HEK293T (cell line): ENCODE measurements around the gene ERC1.

Experiments used
- ARNT ChIP-seq: fragments of 450-650 bp; IDR thresholded peaks from 2 replicates; pipeline ENCODE4 v1.6.1; 2017; ENCODE audit warnings: mild to moderate bottlenecking
- BHLHE40 ChIP-seq: fragments of 450-650 bp; IDR thresholded peaks from 2 replicates; pipeline ENCODE4 v1.6.1; 2016; ENCODE audit warnings: mild to moderate bottlenecking, moderate library complexity, borderline replicate concordance
- CTBP1 ChIP-seq: fragments of 450-650 bp; IDR thresholded peaks from 2 replicates; pipeline ENCODE4 v1.6.1; 2016; ENCODE audit warnings: borderline replicate concordance
- ELF4 ChIP-seq: fragments of 450-650 bp; IDR thresholded peaks from 2 replicates; pipeline ENCODE4 v1.6.1; 2017; ENCODE audit warnings: antibody characterized with exemption
- FOXA1 ChIP-seq: fragments of 450-650 bp; IDR thresholded peaks from 2 replicates; pipeline ENCODE4 v1.6.1; 2016; ENCODE audit warnings: mild to moderate bottlenecking
- FOXM1 ChIP-seq: fragments of 450-650 bp; IDR thresholded peaks from 2 replicates; pipeline ENCODE4 v1.6.1; 2017; ENCODE audit warnings: mild to moderate bottlenecking, borderline replicate concordance
- SP1 ChIP-seq: fragments of 450-650 bp; IDR thresholded peaks from 2 replicates; pipeline ENCODE4 v1.6.1; 2017
- SUZ12 ChIP-seq: fragments of 450-650 bp; IDR thresholded peaks from 2 replicates; pipeline ENCODE4 v1.6.1; 2016; ENCODE audit warnings: mild to moderate bottlenecking
- TARDBP ChIP-seq: fragments of 450-650 bp; IDR thresholded peaks from 2 replicates; pipeline ENCODE4 v1.6.1; 2016

- TF ChIP-seq ARNT (no peak), BHLHE40 (no peak), FOXA1 (no peak), FOXM1 (no peak), TARDBP (no peak), SUZ12 (no peak), SP1 (no peak), ELF4 (no peak), CTBP1 (no peak)
These were observed 306.2 kb downstream of the ERC1 start for GRCh38 chr12:1297206-1297605.
